Measurements from ENCODE around the gene TMEM132A. TPM values are rescaled to one million over a fixed set of nuclear protein-coding genes. Genes with fewer than 3 reads are reported as not detected.

Gene TMEM132A
- total RNA-seq (2014; rRNA removed; shearing (Covaris generic)): 47.5 and 60.7 TPM in 2 replicates

GRCh38 chr11:60924110-60924905, at the start of gene TMEM132A:
Gene TMEM132A, plus strand, starts transcription at chr11:60924460. Its CDS starts 174 bp downstream, at chr11:60924634.
- Histone ChIP-seq H3K36me3 (peaks cover 56% of the 10 kb centered on the region), H3K4me3 (peak within 1 kb of the TSS; percentile 64), H3K27me3 (replicated peaks) (no peaks in the 10 kb centered on the region), H3K27ac (no peak within 1 kb of the TSS), H3K4me1 (replicated peaks) (peaks cover 26% of the 10 kb centered on the region), H3K9me3 (replicated peaks) (no peaks in the 10 kb centered on the region)
- DNase-seq (ENCODE audit: low read depth in 1 of 2, low spot score in 2 of 2): peak; percentile 61 to 88

GRCh38 chr11:60875366-60876167, 48.7 kb upstream of the TMEM132A start:
- Histone ChIP-seq H3K27ac (no peak overlapping the region), H3K9me3 (replicated peaks) (no peaks in the 10 kb centered on the region), H3K27me3 (replicated peaks) (no peaks in the 10 kb centered on the region), H3K4me3 (no peak overlapping the region), H3K36me3 (peaks cover 4% of the 10 kb centered on the region; the same call in 1 of the 2 replicates), H3K4me1 (replicated peaks) (peaks cover 10% of the 10 kb centered on the region)
- no peak for DNase-seq (ENCODE audit: low read depth in 1 of 2, low spot score in 2 of 2)

- Histone ChIP-seq H3K4me1 (replicated peaks) (peaks cover 10% of the 10 kb centered on the region), H3K4me3 (no peak overlapping the region), H3K27ac (no peak overlapping the region), H3K36me3 (peaks cover 4% of the 10 kb centered on the region; the same call in 1 of the 2 replicates), H3K27me3 (replicated peaks) (no peaks in the 10 kb centered on the region), H3K9me3 (replicated peaks) (no peaks in the 10 kb centered on the region)
- DNase-seq (ENCODE audit: low read depth in 1 of 2, low spot score in 2 of 2): no peak
These were observed 48.1 kb upstream of the TMEM132A start for GRCh38 chr11:60876168-60876485.

GRCh38 chr11:60878245-60879101, 45.8 kb upstream of the TMEM132A start:
- no peak for DNase-seq (ENCODE audit: low read depth in 1 of 2, low spot score in 2 of 2)
- H3K4me3 ChIP-seq: no peak overlapping the region
- no peaks in the 10 kb centered on the region for H3K9me3 ChIP-seq (replicated peaks)
- H3K4me1 ChIP-seq (replicated peaks): peaks cover 2% of the 10 kb centered on the region
- H3K27ac ChIP-seq: no peak overlapping the region
- peaks cover 4% of the 10 kb centered on the region; the same call in 1 of the 2 replicates for H3K36me3 ChIP-seq
- H3K27me3 ChIP-seq (replicated peaks): no peaks in the 10 kb centered on the region

GRCh38 chr11:60879104-60879503, 45.2 kb upstream of the TMEM132A start:
- no peaks in the 10 kb centered on the region for H3K27me3 ChIP-seq (replicated peaks)
- H3K36me3 ChIP-seq: peaks cover 4% of the 10 kb centered on the region; the same call in 1 of the 2 replicates
- no peak overlapping the region for H3K4me3 ChIP-seq
- no peaks in the 10 kb centered on the region for H3K4me1 ChIP-seq (replicated peaks)
- no peak for DNase-seq (ENCODE audit: low read depth in 1 of 2, low spot score in 2 of 2)
- H3K27ac ChIP-seq: no peak overlapping the region
- no peaks in the 10 kb centered on the region for H3K9me3 ChIP-seq (replicated peaks)

- no peaks in the 10 kb centered on the region for H3K9me3 ChIP-seq (replicated peaks)
- no peaks in the 10 kb centered on the region for H3K27me3 ChIP-seq (replicated peaks)
- no peak overlapping the region for H3K27ac ChIP-seq
- no peaks in the 10 kb centered on the region for H3K4me1 ChIP-seq (replicated peaks)
- peaks cover 4% of the 10 kb centered on the region; the same call in 1 of the 2 replicates for H3K36me3 ChIP-seq
- DNase-seq (ENCODE audit: low read depth in 1 of 2, low spot score in 2 of 2): no peak
- H3K4me3 ChIP-seq: no peak overlapping the region
These were observed 44.2 kb upstream of the TMEM132A start for GRCh38 chr11:60879971-60880588.

- H3K4me1 ChIP-seq (replicated peaks): no peaks in the 10 kb centered on the region
- H3K9me3 ChIP-seq (replicated peaks): no peaks in the 10 kb centered on the region
- H3K27me3 ChIP-seq (replicated peaks): no peaks in the 10 kb centered on the region
- H3K27ac ChIP-seq: no peak overlapping the region
- no peak overlapping the region for H3K4me3 ChIP-seq
- no peak for DNase-seq (ENCODE audit: low read depth in 1 of 2, low spot score in 2 of 2)
- peaks cover 4% of the 10 kb centered on the region; the same call in 1 of the 2 replicates for H3K36me3 ChIP-seq
These were observed 43.5 kb upstream of the TMEM132A start for GRCh38 chr11:60880643-60881282.

- Histone ChIP-seq H3K27ac (no peak overlapping the region), H3K4me3 (no peak overlapping the region), H3K27me3 (replicated peaks) (no peaks in the 10 kb centered on the region), H3K9me3 (replicated peaks) (no peaks in the 10 kb centered on the region), H3K36me3 (peaks cover 15% of the 10 kb centered on the region), H3K4me1 (replicated peaks) (no peaks in the 10 kb centered on the region)
- DNase-seq (ENCODE audit: low read depth in 1 of 2, low spot score in 2 of 2): peak in 1 of 2 experiments; percentile 39
These were observed 36.7 kb upstream of the TMEM132A start for GRCh38 chr11:60887556-60887955.

GRCh38 chr11:60889869-60890311, 34.4 kb upstream of the TMEM132A start:
- no peak overlapping the region for H3K4me3 ChIP-seq
- H3K9me3 ChIP-seq (replicated peaks): no peaks in the 10 kb centered on the region
- no peak overlapping the region for H3K27ac ChIP-seq
- no peaks in the 10 kb centered on the region for H3K27me3 ChIP-seq (replicated peaks)
- H3K4me1 ChIP-seq (replicated peaks): no peaks in the 10 kb centered on the region
- H3K36me3 ChIP-seq: peaks cover 39% of the 10 kb centered on the region
- no peak for DNase-seq (ENCODE audit: low read depth in 1 of 2, low spot score in 2 of 2)

GRCh38 chr11:60890696-60891095, 33.6 kb upstream of the TMEM132A start:
- no peak for DNase-seq (ENCODE audit: low read depth in 1 of 2, low spot score in 2 of 2)
- Histone ChIP-seq H3K4me3 (no peak overlapping the region), H3K27ac (no peak overlapping the region), H3K4me1 (replicated peaks) (no peaks in the 10 kb centered on the region), H3K27me3 (replicated peaks) (no peaks in the 10 kb centered on the region), H3K9me3 (replicated peaks) (no peaks in the 10 kb centered on the region), H3K36me3 (peaks cover 47% of the 10 kb centered on the region)

- Histone ChIP-seq H3K9me3 (replicated peaks) (no peaks in the 10 kb centered on the region), H3K4me3 (no peak overlapping the region), H3K4me1 (replicated peaks) (no peaks in the 10 kb centered on the region), H3K27ac (no peak overlapping the region), H3K36me3 (peaks cover 52% of the 10 kb centered on the region), H3K27me3 (replicated peaks) (no peaks in the 10 kb centered on the region)
- no peak for DNase-seq (ENCODE audit: low read depth in 1 of 2, low spot score in 2 of 2)
These were observed 33.0 kb upstream of the TMEM132A start for GRCh38 chr11:60891103-60891741.

GRCh38 chr11:60895687-60896086, 28.6 kb upstream of the TMEM132A start:
- no peak for DNase-seq (ENCODE audit: low read depth in 1 of 2, low spot score in 2 of 2)
- no peak overlapping the region for H3K27ac ChIP-seq
- no peaks in the 10 kb centered on the region for H3K9me3 ChIP-seq (replicated peaks)
- H3K4me3 ChIP-seq: no peak overlapping the region
- peaks cover 97% of the 10 kb centered on the region for H3K36me3 ChIP-seq
- H3K4me1 ChIP-seq (replicated peaks): no peaks in the 10 kb centered on the region
- H3K27me3 ChIP-seq (replicated peaks): no peaks in the 10 kb centered on the region
